Effector memory CD8-positive, alpha-beta T cell (primary cell): ENCODE results near the gene KRT38.
"Not testable (repeated sequence)": the region's sequence is repeated elsewhere in the genome, so short reads cannot be mapped to it uniquely, and the experiment has no call there.

ENCODE experiments used
- ATAC-seq: fragments of 150-1000 bp; cut with Tn5 transposase; replicated peaks from 2 replicates; pipeline ENCODE4 v1.10.0; 2021; ENCODE audit warnings: mild to moderate bottlenecking, moderate library complexity
- DNase-seq, 3 experiments: peaks; one replicate each; pipeline ENCODE4 v3.0.0; 2021
- H3K27ac Mint-ChIP-seq, 2 donors: one replicate each; pipeline ENCODE4 v1.8.0; 2022; ENCODE audit warnings: mild to moderate bottlenecking in 2 of 2, mixed read lengths in 2 of 2, moderate library complexity in 2 of 2
- H3K27me3 Mint-ChIP-seq, 2 donors: one replicate each; pipeline ENCODE4 v1.8.0; 2022; ENCODE audit warnings: mixed read lengths in 2 of 2
- H3K36me3 Mint-ChIP-seq: one replicate; pipeline ENCODE4 v1.8.0; 2022; ENCODE audit warnings: mild to moderate bottlenecking, moderate library complexity, mixed read lengths; ENCODE audit not compliant: insufficient read depth
- H3K4me1 Mint-ChIP-seq, 2 donors: one replicate each; pipeline ENCODE4 v1.8.0; 2022; ENCODE audit warnings: low read depth in 2 of 2, mixed read lengths in 2 of 2
- H3K4me3 Mint-ChIP-seq, 2 donors: one replicate each; pipeline ENCODE4 v1.8.0; 2022; ENCODE audit warnings: mild to moderate bottlenecking in 2 of 2, mixed read lengths in 2 of 2, moderate library complexity in 2 of 2
- H3K9me3 Mint-ChIP-seq, 2 donors: one replicate each; pipeline ENCODE4 v1.8.0; 2022; ENCODE audit warnings: mixed read lengths in 2 of 2

The KRT38 gene

DNA sequence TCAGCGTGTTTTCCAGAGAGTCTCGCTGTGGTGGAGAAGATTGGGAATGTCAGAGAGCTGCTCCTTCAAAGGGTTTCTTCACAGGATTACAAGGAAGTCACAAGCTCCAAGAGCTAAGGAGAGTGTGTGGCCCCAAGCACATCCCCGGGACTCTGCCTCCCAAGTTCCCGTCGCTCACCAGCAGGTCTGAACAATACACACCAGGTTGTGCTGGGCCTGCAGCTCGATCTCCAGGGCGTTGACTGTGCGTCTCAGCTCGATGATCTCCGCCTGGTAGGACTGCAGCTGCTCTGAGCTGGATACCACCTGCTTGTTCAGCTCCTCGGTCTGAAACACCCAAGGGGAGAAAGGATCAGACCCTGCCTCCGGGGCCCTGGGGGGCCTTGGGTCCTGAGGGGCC lies 45.7 kb downstream of the KRT38 start:
- DNase-seq, H3K36me3 Mint-ChIP-seq, H3K9me3 Mint-ChIP-seq, H3K4me1 Mint-ChIP-seq, ATAC-seq, H3K4me3 Mint-ChIP-seq, H3K27ac Mint-ChIP-seq: not testable (repeated sequence)
- H3K27me3 Mint-ChIP-seq: peaks cover 36 to 50% of the 10 kb centered on the region in 2 donors

DNA sequence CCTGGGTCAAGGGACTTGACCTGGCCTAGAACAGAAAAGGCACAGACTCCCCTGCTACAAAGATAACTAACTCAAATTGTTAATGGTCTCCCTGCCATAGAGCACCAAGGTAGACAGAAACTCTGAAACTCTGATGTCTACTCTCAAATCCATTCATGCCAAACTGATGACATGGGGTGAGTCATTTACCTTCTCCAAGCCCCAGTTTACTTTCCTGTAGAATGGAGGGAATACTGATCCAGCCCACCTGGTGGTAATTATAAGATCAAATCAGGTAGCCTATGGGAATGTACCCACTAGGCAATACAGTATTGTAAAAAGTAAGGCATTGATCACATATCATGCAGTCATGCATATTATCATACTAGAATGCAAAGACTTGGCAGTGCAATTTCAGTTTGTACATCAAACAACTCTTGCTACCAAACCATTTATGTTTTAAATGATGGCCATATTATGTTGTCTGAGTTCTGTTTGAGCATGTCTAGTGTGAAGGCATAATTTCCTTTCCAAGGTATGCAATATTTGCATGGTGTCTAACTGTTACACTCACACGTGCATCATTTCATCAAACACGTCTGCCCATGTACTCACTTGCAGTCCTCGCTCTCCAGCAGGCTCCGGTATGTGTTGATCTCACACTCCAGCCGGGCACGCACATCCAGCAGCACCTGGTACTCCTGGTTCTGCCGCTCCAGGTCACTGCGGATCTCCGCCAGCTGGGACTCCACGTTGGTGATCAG lies 46.4 kb downstream of the KRT38 start:
- no peak for ATAC-seq
- Mint-ChIP-seq H3K4me3 (no peak overlapping the region), H3K27me3 (peaks cover 42 to 57% of the 10 kb centered on the region in 2 donors), H3K9me3 (no peaks in the 10 kb centered on the region), H3K27ac (no peak overlapping the region), H3K36me3 (peaks cover 3% of the 10 kb centered on the region), H3K4me1 (peaks cover 0 to 2% of the 10 kb centered on the region in 2 donors)
- DNase-seq: no peak

DNA sequence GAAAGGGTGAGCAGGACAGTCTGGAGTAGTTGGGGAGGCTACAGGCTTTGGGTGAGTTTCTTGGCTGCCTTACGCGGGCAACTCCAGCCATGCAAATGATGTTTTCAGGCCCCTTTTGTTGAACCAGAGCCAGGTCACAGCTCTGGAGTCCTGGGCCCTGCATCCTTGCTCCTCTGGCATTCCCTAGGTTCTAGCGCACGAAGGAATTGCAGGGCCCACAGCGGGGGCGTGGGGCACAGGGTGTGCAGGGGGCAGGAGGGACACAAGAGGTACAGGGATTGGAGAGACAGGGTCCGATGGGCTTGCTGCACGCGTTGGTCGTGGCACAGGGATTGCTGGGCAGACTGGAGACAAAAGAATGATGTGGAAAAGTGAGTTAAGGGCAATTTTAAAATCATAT lies 47.0 kb downstream of the KRT38 start:
- Mint-ChIP-seq H3K4me1 (no peaks in the 10 kb centered on the region), H3K4me3 (no peak overlapping the region), H3K36me3 (peaks cover 3% of the 10 kb centered on the region), H3K27me3 (peaks cover 48 to 63% of the 10 kb centered on the region in 2 donors), H3K27ac (no peak overlapping the region), H3K9me3 (no peaks in the 10 kb centered on the region)
- no peak for ATAC-seq
- no peak for DNase-seq

DNA sequence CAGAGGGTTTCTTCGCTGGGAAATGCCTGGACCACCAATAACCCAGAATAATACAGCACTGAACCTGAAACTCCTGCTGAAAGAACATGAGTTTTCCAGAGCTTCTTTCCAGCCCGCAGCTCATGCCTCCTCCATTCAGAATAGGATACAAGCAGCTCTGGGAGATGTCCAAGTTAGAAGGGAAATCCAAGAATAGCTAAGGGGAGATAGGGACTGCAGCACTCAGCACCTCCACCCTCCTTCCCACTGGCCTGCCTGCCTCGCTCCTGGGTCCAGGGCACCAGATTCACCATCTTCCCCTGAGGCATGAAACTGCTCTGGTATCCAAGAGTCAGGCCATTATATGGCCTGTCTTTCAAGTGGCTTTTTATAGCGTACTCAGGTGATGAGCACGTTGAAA lies 47.5 kb downstream of the KRT38 start:
- H3K4me3 Mint-ChIP-seq: no peak overlapping the region
- ATAC-seq (no peak), DNase-seq (no peak)
- H3K36me3 Mint-ChIP-seq: peaks cover 3% of the 10 kb centered on the region
- no peak overlapping the region for H3K27ac Mint-ChIP-seq
- no peaks in the 10 kb centered on the region for H3K9me3 Mint-ChIP-seq
- H3K27me3 Mint-ChIP-seq: peaks cover 53 to 67% of the 10 kb centered on the region in 2 donors
- no peaks in the 10 kb centered on the region for H3K4me1 Mint-ChIP-seq

DNA sequence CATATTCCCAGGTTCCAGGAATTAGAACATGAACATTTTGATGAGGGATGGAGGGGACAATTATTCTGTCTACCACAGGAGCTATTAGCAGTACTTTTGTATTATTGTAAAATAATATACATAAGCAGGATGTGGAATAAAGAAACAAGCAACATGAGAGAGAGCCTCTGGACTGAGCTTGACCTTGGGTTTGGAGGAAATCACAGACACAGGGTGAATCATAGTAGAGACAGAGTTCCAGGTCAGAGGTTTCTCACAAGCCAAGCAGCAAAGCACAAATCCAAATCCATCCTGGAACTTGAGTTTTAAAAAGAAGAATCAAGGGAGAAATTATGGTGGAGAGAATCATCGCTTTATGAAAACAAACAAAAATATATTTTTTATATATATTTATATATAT lies 48.5 kb downstream of the KRT38 start:
- H3K36me3 Mint-ChIP-seq: peaks cover 3% of the 10 kb centered on the region
- peaks cover 61 to 64% of the 10 kb centered on the region in 2 donors for H3K27me3 Mint-ChIP-seq
- DNase-seq: no peak
- H3K9me3 Mint-ChIP-seq: peaks cover 0 to 3% of the 10 kb centered on the region in 2 donors
- no peak overlapping the region for H3K4me3 Mint-ChIP-seq
- no peaks in the 10 kb centered on the region for H3K4me1 Mint-ChIP-seq
- ATAC-seq: no peak
- H3K27ac Mint-ChIP-seq: no peak overlapping the region

DNA sequence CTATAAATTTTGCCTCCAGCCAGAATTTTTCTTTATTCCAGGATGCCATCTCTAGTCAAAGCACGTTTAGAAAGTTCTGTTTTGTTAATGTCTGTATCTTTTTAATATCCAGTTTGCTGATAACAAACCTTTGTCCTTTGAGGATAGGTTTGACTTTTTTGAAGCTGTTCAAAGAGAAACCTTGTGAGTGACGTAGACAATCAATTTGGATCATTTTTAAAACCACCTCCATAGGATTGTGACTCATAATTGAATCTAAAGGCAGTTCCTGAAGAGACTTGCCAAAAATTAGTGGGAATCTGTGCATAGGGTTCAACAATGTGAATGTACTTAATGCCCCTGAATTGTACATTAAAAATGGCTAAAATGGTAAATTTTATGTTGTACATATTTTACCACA lies 49.2 kb downstream of the KRT38 start:
- H3K4me3 Mint-ChIP-seq: no peak overlapping the region
- no peaks in the 10 kb centered on the region for H3K4me1 Mint-ChIP-seq

DNA sequence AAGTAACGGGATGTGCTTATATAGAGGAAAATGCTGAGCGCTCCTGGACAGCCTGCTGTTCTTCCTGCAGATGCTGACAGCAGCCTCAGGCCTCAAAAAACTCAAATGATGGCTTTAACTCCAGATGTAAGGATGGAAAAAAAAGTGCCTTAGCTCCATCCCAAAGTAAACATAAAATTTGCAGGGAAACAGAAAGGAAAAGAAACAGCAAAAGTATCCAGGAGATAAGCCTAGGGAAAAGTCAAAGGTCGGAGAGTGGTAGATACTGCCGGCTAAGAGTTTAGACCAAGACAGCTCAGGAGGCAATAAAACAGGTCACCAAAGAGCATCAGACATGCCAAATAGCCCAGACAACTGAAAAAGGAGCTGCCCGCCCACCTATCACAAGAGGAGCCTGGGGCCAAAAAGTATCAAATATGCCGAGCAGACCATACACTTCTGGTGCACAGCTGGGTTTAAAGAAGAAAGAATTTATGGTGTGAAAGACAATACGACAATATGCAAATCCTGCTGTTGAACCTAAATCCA lies 50.3 kb downstream of the KRT38 start:
- ATAC-seq (no peak), DNase-seq (no peak)
- no peak overlapping the region for H3K27ac Mint-ChIP-seq
- no peaks in the 10 kb centered on the region for H3K4me1 Mint-ChIP-seq
- peaks cover 62 to 69% of the 10 kb centered on the region in 2 donors for H3K27me3 Mint-ChIP-seq
- peaks cover 6 to 8% of the 10 kb centered on the region in 2 donors for H3K9me3 Mint-ChIP-seq
- H3K36me3 Mint-ChIP-seq: peaks cover 3% of the 10 kb centered on the region
- H3K4me3 Mint-ChIP-seq: no peak overlapping the region

More for the DNA sequence above, 49.2 kb downstream of the KRT38 start:
- peaks cover 4 to 6% of the 10 kb centered on the region in 2 donors for H3K9me3 Mint-ChIP-seq
- ATAC-seq (no peak), DNase-seq (no peak)
- no peak overlapping the region for H3K27ac Mint-ChIP-seq
- peaks cover 3% of the 10 kb centered on the region for H3K36me3 Mint-ChIP-seq
- peaks cover 62 to 65% of the 10 kb centered on the region in 2 donors for H3K27me3 Mint-ChIP-seq

DNA sequence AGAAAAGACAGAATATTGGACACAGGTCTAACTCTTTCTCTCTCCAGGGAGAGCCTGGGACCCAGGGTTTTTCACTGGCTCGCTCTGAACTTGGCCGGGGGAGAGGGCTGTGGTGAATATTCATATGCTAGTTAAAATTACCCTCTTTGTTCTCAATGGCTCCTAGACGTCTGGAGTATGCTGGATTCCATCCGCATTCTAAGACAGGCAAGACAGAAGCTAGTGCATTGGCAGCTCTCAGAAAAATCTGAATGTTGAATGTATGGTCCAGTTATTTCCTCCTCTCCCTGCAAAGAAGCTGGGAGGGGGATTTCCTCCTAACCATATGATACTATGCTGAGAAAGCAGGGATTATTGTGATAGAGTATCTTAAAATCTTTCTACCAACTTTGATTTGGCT lies 53.1 kb downstream of the KRT38 start:
- H3K27me3 Mint-ChIP-seq: peaks cover 48 to 71% of the 10 kb centered on the region in 2 donors
- DNase-seq (no peak), ATAC-seq (no peak)
- H3K4me3 Mint-ChIP-seq: no peak overlapping the region
- no peaks in the 10 kb centered on the region for H3K36me3 Mint-ChIP-seq
- H3K27ac Mint-ChIP-seq: no peak overlapping the region
- peaks cover 6 to 8% of the 10 kb centered on the region in 2 donors for H3K9me3 Mint-ChIP-seq
- H3K4me1 Mint-ChIP-seq: no peaks in the 10 kb centered on the region

DNA sequence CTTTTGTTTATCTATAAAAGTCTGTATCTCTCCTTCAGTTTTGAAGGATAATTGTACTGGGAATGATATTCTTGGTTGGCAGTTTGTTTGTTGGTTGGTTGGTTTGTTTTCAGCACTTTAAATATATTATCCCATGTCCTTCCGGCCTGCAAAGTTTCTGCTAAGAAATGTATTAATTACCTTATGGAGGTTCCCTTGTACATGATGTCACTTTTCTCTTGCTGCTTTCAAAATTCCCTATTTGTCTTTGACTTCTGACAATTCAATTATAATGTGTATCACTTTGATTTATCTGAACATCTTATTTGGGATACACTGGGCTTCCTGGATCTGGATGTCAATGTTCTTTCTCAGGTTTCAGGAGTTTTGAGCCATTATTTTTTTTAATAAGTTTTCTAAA lies 54.6 kb downstream of the KRT38 start:
- Mint-ChIP-seq H3K9me3 (peaks cover 6 to 8% of the 10 kb centered on the region in 2 donors), H3K4me1 (no peaks in the 10 kb centered on the region), H3K4me3 (no peak overlapping the region), H3K27me3 (peaks cover 48 to 69% of the 10 kb centered on the region in 2 donors), H3K36me3 (no peaks in the 10 kb centered on the region), H3K27ac (no peak overlapping the region)
- ATAC-seq (no peak), DNase-seq (no peak)
